K562 (cell line): ENCODE results near the gene ANGEL2. TPM values are rescaled to one million over a fixed set of nuclear protein-coding genes. Genes with fewer than 3 reads are reported as not detected.

Experiments used
- ATAC-seq: fragments of 200-7000 bp; cut with Tn5 transposase; 3 replicates; pipeline ENCODE4 v1.9.1; 2020; ENCODE audit warnings: moderate library complexity
- BruUV-seq: library from RNA; stranded (reverse); fragments of 400-500 nt; replicated peaks from 2 replicates; lab custom pipeline; 2021; lab: Mats Ljungman, UMichigan
- CTCF ChIA-PET: fragments of 300-600 bp; formaldehyde crosslinking; extraction: SDS; loops from one replicate; lab custom pipeline; 2021; ENCODE audit warnings: low intra/inter-chr PET ratio; lab: Yijun Ruan, JAX
- POLR2A ChIA-PET: fragments of 300-600, 350-650 bp; sonication (Branson Sonifier 250); formaldehyde crosslinking; extraction: SDS; loops from one replicate; lab custom pipeline; 2021; ENCODE audit warnings: antibody characterized with exemption, inconsistent platforms; lab: Yijun Ruan, JAX
- DNase-seq, 4 experiments: peaks; one replicate each; pipeline versions ENCODE4 v3.0.0 to v3.0.0-alpha.2; 2011 to 2018; ENCODE audit warnings: low spot score in 3 of 4, mixed read lengths in 3 of 4; ENCODE audit errors: extremely low read depth in 1 of 4
- FAIRE-seq: peaks from 2 replicates; lab custom pipeline; 2011; peaks lifted over from hg19 to GRCh38; lab: Jason Lieb, UNC
- H2AFZ ChIP-seq: 2 replicates; pipeline ENCODE4 v1.6.0; 2011; ENCODE audit warnings: low read depth, low read length, control low read depth, inconsistent platforms
- H3K27ac ChIP-seq: fragments of 200-600 bp; 3 replicates; pipeline ENCODE4 v1.8.0; 2011; ENCODE audit warnings: low read depth, mild to moderate bottlenecking, control low read depth, inconsistent platforms, low read length, moderate library complexity, mixed read lengths; ENCODE audit errors: extremely low read depth
- H3K27me3 ChIP-seq, 2 experiments: fragments of 300-600 bp in 1 of 2; 2 replicates in 1 of 2; 3 replicates in 1 of 2; pipeline versions ENCODE4 v1.6.0 to v1.8.0; 2011; ENCODE audit warnings: inconsistent platforms in 2 of 2, low read length in 2 of 2, mild to moderate bottlenecking in 1 of 2, mixed read lengths in 1 of 2, moderate library complexity in 1 of 2; ENCODE audit not compliant: control insufficient read depth in 2 of 2, insufficient read depth in 2 of 2
- H3K36me3 ChIP-seq: fragments of 300-600 bp; 3 replicates; pipeline ENCODE4 v1.8.0; 2011; ENCODE audit warnings: mild to moderate bottlenecking, low read length, inconsistent platforms; ENCODE audit not compliant: control insufficient read depth, insufficient read depth
- H3K4me1 ChIP-seq, 2 experiments: fragments of 200-600 bp in 1 of 2; replicated peaks in 1 of 2; 2 replicates in 1 of 2; 3 replicates in 1 of 2; pipeline versions ENCODE4 v1.5.1 to v1.8.0; 2011; ENCODE audit warnings: inconsistent platforms in 2 of 2, low read length in 2 of 2, mild to moderate bottlenecking in 1 of 2, mixed read lengths in 1 of 2, moderate library complexity in 1 of 2; ENCODE audit not compliant: control insufficient read depth in 2 of 2, insufficient read depth in 2 of 2
- H3K4me2 ChIP-seq: 2 replicates; pipeline ENCODE4 v1.6.1; 2011; ENCODE audit warnings: low read length, control low read depth, inconsistent platforms, mixed read lengths; ENCODE audit not compliant: insufficient read depth
- H3K4me3 ChIP-seq: fragments of 200-600 bp; sonication (generic), shearing (Covaris generic); 2 replicates; pipeline ENCODE4 v1.5.1; 2016; ENCODE audit warnings: control low read depth, inconsistent platforms
- H3K79me2 ChIP-seq: fragments of 200-600 bp; 3 replicates; pipeline ENCODE4 v1.8.0; 2011; ENCODE audit warnings: low read length, inconsistent platforms; ENCODE audit not compliant: control insufficient read depth, insufficient read depth
- H3K9ac ChIP-seq, 2 experiments: 2 replicates each; pipeline versions ENCODE4 v1.6.0 to v1.6.1; 2011; ENCODE audit warnings: low read depth in 2 of 2, low read length in 2 of 2, control low read depth in 1 of 2, inconsistent platforms in 1 of 2, mild to moderate bottlenecking in 1 of 2, mixed read lengths in 1 of 2; ENCODE audit not compliant: insufficient read depth in 1 of 2
- H3K9me1 ChIP-seq: one replicate; pipeline ENCODE4 v1.6.0; 2011; ENCODE audit warnings: inconsistent platforms, mild to moderate bottlenecking, low read length, moderate library complexity; ENCODE audit not compliant: control insufficient read depth, insufficient read depth
- H3K9me3 ChIP-seq: replicated peaks from 2 replicates; pipeline ENCODE4 v1.5.1; 2011; ENCODE audit warnings: low read depth, low read length, inconsistent platforms; ENCODE audit not compliant: control insufficient read depth, insufficient read depth
- H4K20me1 ChIP-seq: replicated peaks from 2 replicates; pipeline ENCODE4 v1.6.1; 2011; ENCODE audit warnings: low read length, inconsistent platforms, mixed read lengths; ENCODE audit not compliant: control insufficient read depth, insufficient read depth
- HDAC3 ChIP-seq: fragments of 450-650 bp; IDR thresholded peaks from 2 replicates; pipeline ENCODE4 v1.6.1; 2018; ENCODE audit warnings: borderline replicate concordance, mild to moderate bottlenecking, moderate library complexity; ENCODE audit not compliant: partially characterized antibody
- ZBTB17 ChIP-seq: fragments of 450-650 bp; formaldehyde crosslinking; IDR thresholded peaks from 2 replicates; pipeline ENCODE4 v1.4.0; 2020; ENCODE audit warnings: mild to moderate bottlenecking
- ZEB2 ChIP-seq: fragments of 450-650 bp; IDR thresholded peaks from 2 replicates; pipeline ENCODE4 v1.6.1; 2016
- ZNF584 ChIP-seq: fragments of 200-800 bp; sonication (Bioruptor generic); IDR thresholded peaks from 2 replicates; pipeline ENCODE4 v1.6.1; 2016; ENCODE audit warnings: low read depth, mild to moderate bottlenecking, missing genetic modification characterization, missing compliant biosample characterization
- WGBS: fragments of 100-300 bp; shearing (Covaris generic); methylation state at CpG from one replicate; pipeline ENCODE4 v1.1.6; 2016; ENCODE audit warnings: low coverage, mixed read lengths; ENCODE audit not compliant: insufficient coverage; ENCODE audit errors: missing lambda C conversion rate; 5-methylcytosine and 5-hydroxymethylcytosine counted together
- in situ Hi-C: fragments of 300-500 bp; cut with MboI; formaldehyde crosslinking; loops from 4 replicates; pipeline ENCODE4 v1.15.0; 2018; ENCODE audit warnings: inconsistent platforms, mixed read lengths
- intact Hi-C: fragments of 100-400 bp; cut with micrococcal nuclease; formaldehyde crosslinking; loops from 2 replicates; pipeline ENCODE4 v1.14.2; 2022
- polyA plus RNA-seq, 8 experiments: library from polyadenylated mRNA; depleted of rRNA in 4 of 8; stranded (reverse) in 5 of 8; unstranded in 3 of 8; fragments of >200 nt; fragmentation: Nextera tagmentation in 2 of 8; fragmentation: Illumina TruSeq in 1 of 8; extraction: Ambion mirVana in 2 of 8; extraction: Trizol in 1 of 8; gene quantifications; 2 replicates each; pipeline versions ENCODE4 v1.2.1 to v1.2.3, GENCODE V29; 2011 to 2014; ENCODE audit warnings: inconsistent platforms in 1 of 8, missing spikeins in 1 of 8
- total RNA-seq, 7 experiments: library from RNA; depleted of rRNA in 6 of 7; stranded (reverse); fragments of >200 nt in 6 of 7; fragmentation: Illumina TruSeq in 2 of 7; extraction: Trizol in 2 of 7; gene quantifications; 2 replicates each; pipeline versions ENCODE4 v1.2.1 to v1.2.3, GENCODE V29; 2011 to 2021; ENCODE audit warnings: low replicate concordance in 1 of 7
- TF ChIP-seq, protein P1 (sequence below): fragments of 250-450 bp; sonication (Bioruptor Pico); IDR thresholded peaks from 2 replicates; pipeline ENCODE4 v1.5.0; 2020; ENCODE audit warnings: mild to moderate bottlenecking, borderline replicate concordance
- TF ChIP-seq, protein P2 (sequence below): fragments of 450-650 bp; formaldehyde crosslinking; IDR thresholded peaks from 2 replicates; pipeline ENCODE4 v1.4.0; 2020; ENCODE audit warnings: mild to moderate bottlenecking, moderate library complexity
- TF ChIP-seq, protein P3 (sequence below): fragments of 200-800 bp; sonication (Bioruptor generic); IDR thresholded peaks from 2 replicates; pipeline ENCODE4 v1.6.1; 2017; ENCODE audit warnings: missing genetic modification characterization, missing compliant biosample characterization

ANGEL2 gene
- total and polyA plus RNA-seq, 9 of the 15 experiments (the other 6 are each of a cell fraction or from before 2014, with no cell fraction given), result 6.8 to 34.6 (median 26.2) TPM

DNA sequence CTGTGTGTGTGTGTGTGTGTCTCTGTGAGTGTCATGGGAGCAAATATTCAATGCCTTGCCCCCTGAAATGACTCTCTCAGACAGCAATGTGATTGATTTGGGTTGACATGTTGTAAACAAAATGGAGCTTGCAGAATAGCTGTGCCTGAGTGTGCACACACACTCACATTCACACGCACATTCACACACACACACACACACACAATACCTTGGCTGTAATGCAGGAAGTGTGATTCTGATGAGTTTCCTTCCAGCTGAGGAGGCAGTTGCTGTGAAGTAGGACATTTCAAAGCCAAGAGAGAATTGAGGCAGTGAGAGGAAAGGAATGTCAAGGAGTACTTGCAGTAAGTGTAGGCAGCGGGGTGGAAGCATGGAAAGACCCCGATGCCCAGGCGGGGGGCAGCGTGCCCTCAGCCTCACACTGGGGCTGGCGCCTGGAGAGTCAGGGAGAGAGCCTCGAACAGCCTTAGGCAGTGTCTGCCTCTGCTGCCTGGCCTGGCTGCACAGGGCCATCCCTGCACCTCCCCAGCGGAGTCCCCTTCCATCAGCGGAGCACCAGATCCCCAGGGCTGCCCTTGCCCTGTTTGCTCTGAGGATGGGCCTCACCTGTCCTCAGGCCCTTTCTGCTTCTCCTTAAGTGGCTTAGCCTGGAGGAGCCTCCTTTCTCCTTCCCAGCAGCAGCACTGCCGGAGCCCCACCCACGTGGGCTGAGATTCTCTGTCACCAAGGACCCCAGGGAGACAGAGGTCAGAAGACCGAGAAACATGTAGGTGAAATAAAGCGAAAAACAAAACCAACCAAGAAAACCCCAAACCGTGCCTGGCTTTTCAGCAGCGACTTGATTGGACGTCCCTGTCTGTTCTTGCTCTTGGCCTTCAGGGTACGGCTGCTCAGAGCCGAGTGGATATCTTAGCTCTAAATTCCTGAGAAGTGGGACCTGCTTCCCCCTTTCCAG, 56.1 kb downstream of the ANGEL2 start:
- Histone ChIP-seq H3K9me3 (no peaks in the 10 kb centered on the region), H3K9me1 (no peaks in the 10 kb centered on the region), H3K36me3 (no peaks in the 10 kb centered on the region), H3K27ac (no peak overlapping the region), H3K4me1 (peaks cover 0 to 4% of the 10 kb centered on the region in 2 experiments; a peak in 2 of 5 replicates), H3K79me2 (no peaks in the 10 kb centered on the region), H3K4me2 (no peak overlapping the region), H4K20me1 (no peaks in the 10 kb centered on the region; the same call in 1 of the 2 replicates), H2AFZ (no peak overlapping the region), H3K4me3 (no peak overlapping the region), H3K9ac (peak overlapping the region in 1 of 2 experiments; percentile 72; a peak in 1 of 4 replicates), H3K27me3 (peaks cover 67 to 95% of the 10 kb centered on the region in 2 experiments)
- in situ Hi-C loops (no loop called here), intact Hi-C loops (no loop called here)
- ChIA-PET POLR2A (interaction anchor here (0.6 to 1.5 kb wide), 2 partner anchors 79 to 1270 kb away, joined by 3 to 4 read pairs; no protein-coding TSS in a partner anchor), CTCF (no interaction called here)
- no peak for DNase-seq
- WGBS, result 15% methylated on average over 18 of the region's 18 CpGs
- BruUV-seq, result no TSS peak
- peak; percentile 31 for ATAC-seq
- FAIRE-seq, result no peak
- TF ChIP-seq HDAC3, result no peak
- no peak for TF ChIP-seq ZEB2

DNA sequence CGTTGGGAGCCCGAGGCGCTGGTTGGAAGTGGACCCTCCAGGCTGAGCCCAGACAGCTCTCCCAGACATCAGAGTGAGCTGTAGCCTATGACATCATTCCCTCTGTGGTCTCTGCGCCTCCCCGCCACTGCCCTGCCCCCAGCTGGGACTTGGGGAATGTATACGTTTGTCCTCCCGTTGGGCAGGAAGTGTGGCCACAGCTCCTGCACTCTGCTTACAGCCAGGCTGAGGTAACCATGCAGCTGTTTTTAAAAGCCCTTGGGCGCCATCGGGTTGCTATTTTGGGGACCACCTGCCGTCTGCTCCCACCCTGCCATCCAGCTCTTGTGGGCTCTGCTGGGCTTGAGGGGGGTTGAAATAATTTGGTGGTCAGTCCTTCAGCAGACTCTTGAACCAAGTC, 57.5 kb downstream of the ANGEL2 start:
- WGBS, result 3% methylated on average over 10 of the region's 10 CpGs
- intact Hi-C loops, result no loop called here
- TF ChIP-seq, protein P1, sequence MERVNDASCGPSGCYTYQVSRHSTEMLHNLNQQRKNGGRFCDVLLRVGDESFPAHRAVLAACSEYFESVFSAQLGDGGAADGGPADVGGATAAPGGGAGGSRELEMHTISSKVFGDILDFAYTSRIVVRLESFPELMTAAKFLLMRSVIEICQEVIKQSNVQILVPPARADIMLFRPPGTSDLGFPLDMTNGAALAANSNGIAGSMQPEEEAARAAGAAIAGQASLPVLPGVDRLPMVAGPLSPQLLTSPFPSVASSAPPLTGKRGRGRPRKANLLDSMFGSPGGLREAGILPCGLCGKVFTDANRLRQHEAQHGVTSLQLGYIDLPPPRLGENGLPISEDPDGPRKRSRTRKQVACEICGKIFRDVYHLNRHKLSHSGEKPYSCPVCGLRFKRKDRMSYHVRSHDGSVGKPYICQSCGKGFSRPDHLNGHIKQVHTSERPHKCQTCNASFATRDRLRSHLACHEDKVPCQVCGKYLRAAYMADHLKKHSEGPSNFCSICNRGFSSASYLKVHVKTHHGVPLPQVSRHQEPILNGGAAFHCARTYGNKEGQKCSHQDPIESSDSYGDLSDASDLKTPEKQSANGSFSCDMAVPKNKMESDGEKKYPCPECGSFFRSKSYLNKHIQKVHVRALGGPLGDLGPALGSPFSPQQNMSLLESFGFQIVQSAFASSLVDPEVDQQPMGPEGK (CRISPR knock-in tag), result no peak
- TF ChIP-seq ZBTB17 (0 out of 2 replicates have a peak, but pooled peaks have one; percentile 55), ZNF584 (0 out of 2 replicates have a peak, but pooled peaks have one; percentile 29)
- TF ChIP-seq, protein P2, sequence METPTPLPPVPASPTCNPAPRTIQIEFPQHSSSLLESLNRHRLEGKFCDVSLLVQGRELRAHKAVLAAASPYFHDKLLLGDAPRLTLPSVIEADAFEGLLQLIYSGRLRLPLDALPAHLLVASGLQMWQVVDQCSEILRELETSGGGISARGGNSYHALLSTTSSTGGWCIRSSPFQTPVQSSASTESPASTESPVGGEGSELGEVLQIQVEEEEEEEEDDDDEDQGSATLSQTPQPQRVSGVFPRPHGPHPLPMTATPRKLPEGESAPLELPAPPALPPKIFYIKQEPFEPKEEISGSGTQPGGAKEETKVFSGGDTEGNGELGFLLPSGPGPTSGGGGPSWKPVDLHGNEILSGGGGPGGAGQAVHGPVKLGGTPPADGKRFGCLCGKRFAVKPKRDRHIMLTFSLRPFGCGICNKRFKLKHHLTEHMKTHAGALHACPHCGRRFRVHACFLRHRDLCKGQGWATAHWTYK (CRISPR knock-in tag), result 0 out of 2 replicates have a peak, but pooled peaks have one; percentile 48
- TF ChIP-seq, protein P3, sequence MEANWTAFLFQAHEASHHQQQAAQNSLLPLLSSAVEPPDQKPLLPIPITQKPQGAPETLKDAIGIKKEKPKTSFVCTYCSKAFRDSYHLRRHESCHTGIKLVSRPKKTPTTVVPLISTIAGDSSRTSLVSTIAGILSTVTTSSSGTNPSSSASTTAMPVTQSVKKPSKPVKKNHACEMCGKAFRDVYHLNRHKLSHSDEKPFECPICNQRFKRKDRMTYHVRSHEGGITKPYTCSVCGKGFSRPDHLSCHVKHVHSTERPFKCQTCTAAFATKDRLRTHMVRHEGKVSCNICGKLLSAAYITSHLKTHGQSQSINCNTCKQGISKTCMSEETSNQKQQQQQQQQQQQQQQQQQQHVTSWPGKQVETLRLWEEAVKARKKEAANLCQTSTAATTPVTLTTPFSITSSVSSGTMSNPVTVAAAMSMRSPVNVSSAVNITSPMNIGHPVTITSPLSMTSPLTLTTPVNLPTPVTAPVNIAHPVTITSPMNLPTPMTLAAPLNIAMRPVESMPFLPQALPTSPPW (CRISPR knock-in tag), result 0 out of 2 replicates have a peak, but pooled peaks have one; percentile 21

More for the DNA sequence above, 57.5 kb downstream of the ANGEL2 start:
- no peak overlapping the region for H3K4me2 ChIP-seq
- H3K27me3 ChIP-seq, result peaks cover 67 to 98% of the 10 kb centered on the region in 2 experiments
- H3K4me3 ChIP-seq, result no peak overlapping the region
- H3K36me3 ChIP-seq, result no peaks in the 10 kb centered on the region
- H3K79me2 ChIP-seq, result no peaks in the 10 kb centered on the region
- no peak overlapping the region for H3K27ac ChIP-seq
- in situ Hi-C loops, result no loop called here
- peak; percentile 71 for ATAC-seq
- H3K4me1 ChIP-seq, result peaks cover 0 to 4% of the 10 kb centered on the region in 2 experiments; a peak in 2 of 5 replicates
- DNase-seq, result peak in 2 of 4 experiments; percentile 35 to 37
- BruUV-seq, result no TSS peak
- no peaks in the 10 kb centered on the region for H4K20me1 ChIP-seq
- H3K9me1 ChIP-seq, result no peaks in the 10 kb centered on the region
- no peaks in the 10 kb centered on the region for H3K9me3 ChIP-seq
- POLR2A ChIA-PET, result interaction anchor here (0.6 to 0.7 kb wide), 3 partner anchors 36 to 610 kb away, joined by 3 read pairs; no protein-coding TSS in a partner anchor
- CTCF ChIA-PET, result interaction anchor here (0.7 kb wide), 1 partner anchor 1045 kb away, joined by 4 read pairs; no protein-coding TSS in a partner anchor
- H3K9ac ChIP-seq, result peak overlapping the region in 1 of 2 experiments; percentile 14; a peak in 1 of 4 replicates
- FAIRE-seq, result no peak
- no peak overlapping the region for H2AFZ ChIP-seq
